Astrocyte (in vitro differentiated cells and primary cell): Measurements from ENCODE around the gene TANGO6. TPM values are rescaled to one million over a fixed set of nuclear protein-coding genes. Genes with fewer than 3 reads are reported as not detected.

Source experiments
- DNase-seq: peaks from one replicate; pipeline ENCODE4 v3.0.0-alpha.2; 2010; ENCODE audit warnings: low read depth
- FAIRE-seq: peaks from 2 replicates; lab custom pipeline; 2011; peaks lifted over from hg19 to GRCh38; lab: Jason Lieb, UNC
- H2AFZ ChIP-seq: 2 replicates; pipeline ENCODE4 v1.6.0; 2012; ENCODE audit warnings: low read depth, low read length, inconsistent platforms
- H3K27ac ChIP-seq: 2 replicates; pipeline ENCODE4 v1.5.1; 2011; ENCODE audit warnings: low read depth, low read length, inconsistent platforms
- H3K27me3 ChIP-seq: 2 replicates; pipeline ENCODE4 v1.6.0; 2011; ENCODE audit warnings: low read length, inconsistent platforms; ENCODE audit not compliant: insufficient read depth
- H3K36me3 ChIP-seq: 2 replicates; pipeline ENCODE4 v1.5.1; 2011; ENCODE audit warnings: low read length, inconsistent platforms; ENCODE audit not compliant: insufficient read depth
- H3K4me1 ChIP-seq: 2 replicates; pipeline ENCODE4 v1.5.1; 2011; ENCODE audit warnings: low read length, inconsistent platforms; ENCODE audit not compliant: insufficient read depth
- H3K4me2 ChIP-seq: 2 replicates; pipeline ENCODE4 v1.6.0; 2012; ENCODE audit warnings: low read length, inconsistent platforms
- H3K4me3 ChIP-seq: 2 replicates; pipeline ENCODE4 v1.5.1; 2011; ENCODE audit warnings: low read depth, mild to moderate bottlenecking, low read length, inconsistent platforms; ENCODE audit not compliant: insufficient read depth
- H3K79me2 ChIP-seq: 2 replicates; pipeline ENCODE4 v1.6.0; 2012; ENCODE audit warnings: mild to moderate bottlenecking, low read length, inconsistent platforms; ENCODE audit not compliant: insufficient read depth
- H3K9ac ChIP-seq: 2 replicates; pipeline ENCODE4 v1.6.0; 2012; ENCODE audit warnings: mild to moderate bottlenecking, low read length, inconsistent platforms
- H3K9me3 ChIP-seq: 2 replicates; pipeline ENCODE4 v1.5.1; 2012; ENCODE audit warnings: low read depth, mild to moderate bottlenecking, low read length, inconsistent platforms; ENCODE audit not compliant: insufficient read depth
- H4K20me1 ChIP-seq: 2 replicates; pipeline ENCODE4 v1.6.0; 2012; ENCODE audit warnings: low read length, inconsistent platforms; ENCODE audit not compliant: insufficient read depth
- H3K27ac Mint-ChIP-seq: one replicate; pipeline ENCODE4 v1.8.0; 2021; ENCODE audit warnings: mild to moderate bottlenecking, mixed read lengths; ENCODE audit not compliant: unreplicated experiment
- H3K27me3 Mint-ChIP-seq: one replicate; pipeline ENCODE4 v1.8.0; 2021; ENCODE audit warnings: low read depth, mixed read lengths; ENCODE audit not compliant: unreplicated experiment
- H3K36me3 Mint-ChIP-seq: one replicate; pipeline ENCODE4 v1.8.0; 2021; ENCODE audit warnings: low read depth, mixed read lengths; ENCODE audit not compliant: unreplicated experiment
- H3K4me1 Mint-ChIP-seq: one replicate; pipeline ENCODE4 v1.8.0; 2021; ENCODE audit warnings: low read depth, mixed read lengths; ENCODE audit not compliant: unreplicated experiment
- H3K4me3 Mint-ChIP-seq: one replicate; pipeline ENCODE4 v1.8.0; 2021; ENCODE audit warnings: mild to moderate bottlenecking, moderate library complexity, mixed read lengths; ENCODE audit not compliant: unreplicated experiment
- H3K9me3 Mint-ChIP-seq: one replicate; pipeline ENCODE4 v1.8.0; 2021; ENCODE audit warnings: mild to moderate bottlenecking, mixed read lengths; ENCODE audit not compliant: unreplicated experiment
- CTCF ChIP-seq: IDR thresholded peaks from 2 replicates; pipeline ENCODE4 v1.5.1; 2011; ENCODE audit warnings: low read depth, mild to moderate bottlenecking, inconsistent platforms, low read length, moderate library complexity; ENCODE audit not compliant: insufficient read depth
- EZH2 ChIP-seq: IDR thresholded peaks from 2 replicates; pipeline ENCODE4 v1.6.1; 2012; ENCODE audit warnings: mild to moderate bottlenecking, low read length, inconsistent platforms; ENCODE audit not compliant: insufficient read depth
- total RNA-seq: library from RNA; stranded (reverse); gene quantifications from 2 replicates; pipeline ENCODE4 v1.2.1, GENCODE V29; 2021

The TANGO6 gene
- total RNA-seq, 1 donor from 2014 or later, result 15.8 TPM

- Mint-ChIP-seq H3K27ac (peak overlapping the region; percentile 91), H3K4me1 (peaks cover 14% of the 10 kb centered on the region), H3K9me3 (peaks cover 3% of the 10 kb centered on the region), H3K36me3 (no peaks in the 10 kb centered on the region), H3K27me3 (no peaks in the 10 kb centered on the region), H3K4me3 (no peak overlapping the region)
- FAIRE-seq (no peak), DNase-seq (no peak)
- H3K27me3 ChIP-seq, result no peaks in the 10 kb centered on the region
- H2AFZ ChIP-seq, result no peak overlapping the region
- no peaks in the 10 kb centered on the region for H3K9me3 ChIP-seq
- peaks cover 14% of the 10 kb centered on the region for H3K4me1 ChIP-seq
- no peak overlapping the region for H3K4me3 ChIP-seq
- H3K36me3 ChIP-seq, result no peaks in the 10 kb centered on the region
- peak overlapping the region; percentile 40 for H3K4me2 ChIP-seq
- H3K27ac ChIP-seq, result peak overlapping the region; percentile 82
- H4K20me1 ChIP-seq, result no peaks in the 10 kb centered on the region
- no peak for TF ChIP-seq CTCF
- no peak for TF ChIP-seq EZH2
- H3K79me2 ChIP-seq, result no peaks in the 10 kb centered on the region
- peak overlapping the region; percentile 59 for H3K9ac ChIP-seq
These were observed 205.2 kb downstream of the TANGO6 start for GRCh38 chr16:69048328-69049120.

- H3K4me3 ChIP-seq, result no peak overlapping the region
- no peaks in the 10 kb centered on the region for H3K79me2 ChIP-seq
- H3K27me3 ChIP-seq, result no peaks in the 10 kb centered on the region
- Mint-ChIP-seq H3K4me3 (no peak overlapping the region), H3K27me3 (no peaks in the 10 kb centered on the region), H3K36me3 (no peaks in the 10 kb centered on the region), H3K4me1 (peaks cover 14% of the 10 kb centered on the region), H3K9me3 (peaks cover 3% of the 10 kb centered on the region), H3K27ac (peak overlapping the region; percentile 91)
- H2AFZ ChIP-seq, result no peak overlapping the region
- peak; percentile 85 for DNase-seq
- TF ChIP-seq EZH2 (no peak), CTCF (no peak)
- no peaks in the 10 kb centered on the region for H3K9me3 ChIP-seq
- H3K4me2 ChIP-seq, result peak overlapping the region; percentile 40
- no peaks in the 10 kb centered on the region for H4K20me1 ChIP-seq
- no peak overlapping the region for H3K9ac ChIP-seq
- peak overlapping the region; percentile 82 for H3K27ac ChIP-seq
- FAIRE-seq, result no peak
- peaks cover 14% of the 10 kb centered on the region for H3K4me1 ChIP-seq
- H3K36me3 ChIP-seq, result no peaks in the 10 kb centered on the region
These were observed 205.8 kb downstream of the TANGO6 start for GRCh38 chr16:69049146-69049545.
